GM18526 (cell line): ENCODE measurements around the gene OR2D3.

Experiments used
- POLR2A ChIP-seq: IDR thresholded peaks from 3 replicates; pipeline ENCODE4 v1.6.1; 2011; ENCODE audit not compliant: insufficient read length; ENCODE audit errors: extremely low read depth

The OR2D3 gene

GRCh38 chr11:6920702-6921101 lies at the start of gene OR2D3:
OR2D3 (plus strand) TSS chr11:6921002; CDS start chr11:6921002, 0 bp downstream.
- no peak for TF ChIP-seq POLR2A

GRCh38 chr11:6871278-6871677 lies 49.5 kb upstream of the OR2D3 start:
- no peak for TF ChIP-seq POLR2A

GRCh38 chr11:6875761-6876160 lies 45.0 kb upstream of the OR2D3 start:
- no peak for TF ChIP-seq POLR2A

- no peak for TF ChIP-seq POLR2A
Observed at GRCh38 chr11:6876325-6876724, 44.5 kb upstream of the OR2D3 start, which contains the start of gene OR10A4. OR10A4 (plus strand) TSS chr11:6876625; CDS start chr11:6876648, 23 bp downstream.

GRCh38 chr11:6876914-6877313 lies 43.9 kb upstream of the OR2D3 start:
- TF ChIP-seq POLR2A, result no peak

- TF ChIP-seq POLR2A, result no peak
Observed at GRCh38 chr11:6882751-6883150, 38.1 kb upstream of the OR2D3 start.

GRCh38 chr11:6888830-6889229 lies 32.0 kb upstream of the OR2D3 start:
- no peak for TF ChIP-seq POLR2A

- TF ChIP-seq POLR2A, result no peak
Observed at GRCh38 chr11:6889835-6890234, 31.0 kb upstream of the OR2D3 start.

GRCh38 chr11:6892400-6892799 lies 28.4 kb upstream of the OR2D3 start, which contains the start of gene OR2D2:
OR2D2 (minus strand) TSS chr11:6892500; CDS start chr11:6892500, 0 bp downstream.
- TF ChIP-seq POLR2A, result no peak

- no peak for TF ChIP-seq POLR2A
Observed at GRCh38 chr11:6894097-6894496, 26.7 kb upstream of the OR2D3 start.

- no peak for TF ChIP-seq POLR2A
Observed at GRCh38 chr11:6895010-6895409, 25.8 kb upstream of the OR2D3 start.

GRCh38 chr11:6898911-6899310 lies 21.9 kb upstream of the OR2D3 start:
- no peak for TF ChIP-seq POLR2A

- no peak for TF ChIP-seq POLR2A
Observed at GRCh38 chr11:6900327-6900999, 20.3 kb upstream of the OR2D3 start.

GRCh38 chr11:6911378-6911777 lies 9.4 kb upstream of the OR2D3 start:
- no peak for TF ChIP-seq POLR2A

GRCh38 chr11:6911948-6912347 lies 8.9 kb upstream of the OR2D3 start:
- TF ChIP-seq POLR2A, result no peak

- no peak for TF ChIP-seq POLR2A
Observed at GRCh38 chr11:6919698-6920097, 1.1 kb upstream of the OR2D3 start.

GRCh38 chr11:6925007-6925577 lies 4.3 kb downstream of the OR2D3 start:
- TF ChIP-seq POLR2A, result no peak
